Measurements from ENCODE around the gene AHCYL1. TPM values are rescaled to one million over a fixed set of nuclear protein-coding genes. Genes with fewer than 3 reads are reported as not detected.

Gene AHCYL1
- total and polyA plus RNA-seq, 9 donors: 41.1 to 113 (median 85.8) TPM

DNA sequence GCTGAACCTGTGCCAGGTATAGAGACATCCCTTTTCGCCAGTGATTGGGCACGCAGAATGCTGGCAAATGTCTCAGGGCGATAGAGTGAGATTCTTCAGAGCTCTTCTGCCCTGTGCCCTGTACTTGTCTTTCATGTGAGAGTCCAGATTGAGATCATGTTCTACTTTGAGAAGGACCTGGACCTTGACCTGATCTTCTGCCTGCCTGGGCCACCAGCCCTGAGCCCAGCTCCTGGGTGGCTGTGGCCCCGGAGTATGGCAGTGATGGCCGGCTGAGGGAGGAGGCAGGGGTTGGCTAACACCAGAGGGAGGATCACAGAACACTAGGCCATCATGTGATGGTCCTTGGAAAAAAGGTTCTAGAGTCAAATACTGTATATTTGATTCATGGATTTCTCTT is 63.7 kb downstream of the AHCYL1 start:
- no peaks in the 10 kb centered on the region for H3K9me3 ChIP-seq
- no peak overlapping the region for H3K27ac ChIP-seq
- H3K27me3 ChIP-seq: no peaks in the 10 kb centered on the region
- TF ChIP-seq EP300 (IDR thresholded peaks at IDR 0.05) (no peak), POLR2A (IDR thresholded peaks at IDR 0.05) (no peak)
- TF ChIP-seq, protein P1, sequence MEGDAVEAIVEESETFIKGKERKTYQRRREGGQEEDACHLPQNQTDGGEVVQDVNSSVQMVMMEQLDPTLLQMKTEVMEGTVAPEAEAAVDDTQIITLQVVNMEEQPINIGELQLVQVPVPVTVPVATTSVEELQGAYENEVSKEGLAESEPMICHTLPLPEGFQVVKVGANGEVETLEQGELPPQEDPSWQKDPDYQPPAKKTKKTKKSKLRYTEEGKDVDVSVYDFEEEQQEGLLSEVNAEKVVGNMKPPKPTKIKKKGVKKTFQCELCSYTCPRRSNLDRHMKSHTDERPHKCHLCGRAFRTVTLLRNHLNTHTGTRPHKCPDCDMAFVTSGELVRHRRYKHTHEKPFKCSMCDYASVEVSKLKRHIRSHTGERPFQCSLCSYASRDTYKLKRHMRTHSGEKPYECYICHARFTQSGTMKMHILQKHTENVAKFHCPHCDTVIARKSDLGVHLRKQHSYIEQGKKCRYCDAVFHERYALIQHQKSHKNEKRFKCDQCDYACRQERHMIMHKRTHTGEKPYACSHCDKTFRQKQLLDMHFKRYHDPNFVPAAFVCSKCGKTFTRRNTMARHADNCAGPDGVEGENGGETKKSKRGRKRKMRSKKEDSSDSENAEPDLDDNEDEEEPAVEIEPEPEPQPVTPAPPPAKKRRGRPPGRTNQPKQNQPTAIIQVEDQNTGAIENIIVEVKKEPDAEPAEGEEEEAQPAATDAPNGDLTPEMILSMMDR (IDR thresholded peaks at IDR 0.05): no peak
- 72 to 77% (median 73%) methylated on average over 5 of the region's 5 CpGs for WGBS, 3 donors
- intact Hi-C loops (cut with DNase I): no loop called here
- no peaks in the 10 kb centered on the region for H3K4me1 ChIP-seq (ENCODE audit: insufficient read depth)
- no peaks in the 10 kb centered on the region for H3K36me3 ChIP-seq
- DNase-seq: no peak
- no peak overlapping the region for H3K4me3 ChIP-seq

DNA sequence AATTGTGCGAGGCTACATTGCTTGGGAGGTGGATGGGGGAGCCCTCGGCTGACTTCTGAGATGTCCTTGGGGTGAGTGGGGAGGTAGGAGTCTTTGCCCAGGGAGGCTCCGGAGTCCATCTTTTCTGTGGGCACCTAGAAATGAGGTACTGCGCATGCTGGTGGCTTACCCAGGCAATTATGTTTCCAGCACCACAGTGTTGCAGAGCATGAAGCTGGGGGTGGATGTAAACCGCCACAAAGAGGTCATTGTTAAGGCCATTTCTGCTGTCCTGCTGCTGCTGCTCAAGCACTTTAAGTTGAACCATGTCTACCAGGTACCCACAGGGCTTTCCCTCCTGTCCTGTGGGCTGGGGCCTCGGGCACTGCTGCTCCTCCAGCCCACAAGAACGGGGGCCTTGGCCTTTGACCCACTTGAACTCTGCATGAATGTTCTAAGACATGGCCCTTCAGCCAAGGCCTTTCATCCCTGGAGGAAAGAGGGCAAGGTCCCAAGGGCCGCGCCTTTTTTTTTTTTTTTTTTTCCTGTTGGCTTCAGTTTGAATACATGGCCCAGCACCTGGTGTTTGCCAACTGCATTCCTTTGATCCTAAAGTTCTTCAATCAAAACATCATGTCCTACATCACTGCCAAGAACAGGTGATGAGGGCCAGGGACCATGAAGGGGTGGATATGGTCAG is 64.5 kb downstream of the AHCYL1 start:
- no peak for DNase-seq
- no peaks in the 10 kb centered on the region for H3K9me3 ChIP-seq
- H3K4me3 ChIP-seq: no peak overlapping the region
- TF ChIP-seq, protein P1 (IDR thresholded peaks at IDR 0.05): no peak
- TF ChIP-seq POLR2A (IDR thresholded peaks at IDR 0.05): no peak
- no peak for TF ChIP-seq EP300 (IDR thresholded peaks at IDR 0.05)
- no peaks in the 10 kb centered on the region for H3K27me3 ChIP-seq
- no peaks in the 10 kb centered on the region for H3K36me3 ChIP-seq
- WGBS, 3 donors: 78 to 82% (median 80%) methylated on average over 9 of the region's 9 CpGs
- intact Hi-C loops (cut with DNase I): no loop called here
- H3K27ac ChIP-seq: no peak overlapping the region
- no peaks in the 10 kb centered on the region for H3K4me1 ChIP-seq (ENCODE audit: insufficient read depth)

DNA sequence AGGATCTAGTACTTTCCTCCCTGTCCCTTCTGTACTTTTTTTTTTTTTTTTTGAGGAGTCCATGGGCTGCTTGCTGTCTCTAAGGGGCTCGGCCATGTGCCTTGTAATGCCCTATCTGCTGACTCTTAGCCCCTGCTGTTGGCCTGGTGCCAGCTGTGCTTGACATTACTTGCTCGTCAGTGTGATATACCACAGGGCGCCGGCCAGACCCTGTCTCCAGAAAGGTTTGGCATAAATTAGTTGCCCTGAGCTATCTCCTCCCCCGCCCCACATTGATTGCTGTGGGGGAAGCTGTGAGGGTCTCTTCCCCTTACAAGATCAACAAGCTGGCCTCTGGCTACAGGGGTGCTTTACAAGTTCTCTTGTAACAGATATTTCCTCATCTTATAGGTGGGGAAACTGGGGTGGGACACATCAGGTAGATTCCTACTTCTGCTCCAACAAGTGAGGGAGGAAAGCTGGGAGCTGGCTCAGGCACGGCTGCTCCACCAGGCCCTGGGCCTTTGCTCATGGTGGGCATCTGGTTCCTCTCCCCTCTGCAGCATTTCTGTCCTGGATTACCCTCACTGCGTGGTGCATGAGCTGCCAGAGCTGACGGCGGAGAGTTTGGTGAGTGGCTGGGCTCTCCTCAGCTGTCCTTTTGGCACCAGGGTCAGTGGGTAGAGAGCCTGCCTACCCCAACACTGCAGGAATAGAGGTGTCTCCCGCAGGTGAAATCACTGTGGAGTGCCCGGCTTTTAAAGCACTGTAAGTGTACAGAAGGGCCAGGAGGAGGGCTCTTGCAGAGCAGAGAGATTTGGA is 65.4 kb downstream of the AHCYL1 start:
- Histone ChIP-seq H3K4me1 (ENCODE audit: insufficient read depth) (no peaks in the 10 kb centered on the region), H3K27ac (no peak overlapping the region), H3K4me3 (no peak overlapping the region), H3K9me3 (no peaks in the 10 kb centered on the region), H3K36me3 (no peaks in the 10 kb centered on the region), H3K27me3 (no peaks in the 10 kb centered on the region)
- intact Hi-C loops (cut with DNase I): loop anchor here in 3 of 4 donors (5.0 to 10.0 kb wide), 2 partner anchors 55 to 57 kb away; no protein-coding TSS in a partner anchor
- TF ChIP-seq, protein P1 (IDR thresholded peaks at IDR 0.05): no peak
- TF ChIP-seq POLR2A (IDR thresholded peaks at IDR 0.05) (no peak), EP300 (IDR thresholded peaks at IDR 0.05) (no peak)
- WGBS, 3 donors: 70 to 73% (median 71%) methylated on average over 11 of the region's 11 CpGs
- peak in 2 of 5 donors; percentile 39 to 53 for DNase-seq

DNA sequence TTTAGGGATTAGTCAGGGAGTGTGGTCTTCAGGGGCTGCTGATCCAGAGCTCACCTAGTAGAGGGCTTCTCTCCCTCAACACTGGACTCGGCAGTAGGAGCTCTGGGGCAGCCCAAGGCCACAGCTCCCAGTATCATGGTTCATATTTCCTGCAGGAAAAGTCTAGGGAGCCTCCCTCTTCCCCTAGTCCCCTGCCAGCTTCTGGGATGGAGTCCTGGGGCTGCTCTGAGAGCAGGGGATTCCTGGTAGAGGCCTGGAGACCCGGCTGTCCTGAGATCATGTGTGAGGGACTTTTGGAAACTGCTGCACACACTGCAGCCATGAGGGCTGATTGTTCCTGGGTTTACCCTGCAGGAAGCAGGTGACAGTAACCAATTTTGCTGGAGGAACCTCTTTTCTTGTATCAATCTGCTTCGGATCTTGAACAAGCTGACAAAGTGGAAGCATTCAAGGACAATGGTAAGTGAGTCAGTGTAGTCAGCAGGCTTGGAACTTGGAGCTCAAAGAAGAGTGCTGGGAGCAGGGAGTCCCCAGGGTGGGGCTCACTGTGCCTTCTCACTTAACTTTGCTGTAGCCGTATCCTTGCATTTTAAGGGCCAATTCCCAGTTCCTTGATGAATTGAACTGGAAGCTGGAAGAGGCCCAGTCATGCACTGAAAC is 66.2 kb downstream of the AHCYL1 start:
- H3K4me3 ChIP-seq: no peak overlapping the region
- no peak for DNase-seq
- TF ChIP-seq EP300 (IDR thresholded peaks at IDR 0.05) (no peak), POLR2A (IDR thresholded peaks at IDR 0.05) (no peak)
- TF ChIP-seq, protein P1 (IDR thresholded peaks at IDR 0.05): no peak
- intact Hi-C loops (cut with DNase I): loop anchor here in 3 of 4 donors (5.0 to 10.0 kb wide), 2 partner anchors 54 to 57 kb away; no protein-coding TSS in a partner anchor
- H3K9me3 ChIP-seq: no peaks in the 10 kb centered on the region
- no peaks in the 10 kb centered on the region for H3K36me3 ChIP-seq
- 42 to 49% (median 45%) methylated on average over 4 of the region's 4 CpGs for WGBS, 3 donors
- H3K4me1 ChIP-seq (ENCODE audit: insufficient read depth): no peaks in the 10 kb centered on the region
- H3K27me3 ChIP-seq: no peaks in the 10 kb centered on the region
- no peak overlapping the region for H3K27ac ChIP-seq
